SK-N-SH (cell line): ENCODE data around the gene YES1. TPM values are rescaled to one million over a fixed set of nuclear protein-coding genes. Genes with fewer than 3 reads are reported as not detected.

Experiments
- CTCF ChIA-PET: fragments of 300-600, 350-600 bp; formaldehyde crosslinking; extraction: SDS; loops from one replicate; lab custom pipeline; 2021; lab: Yijun Ruan, JAX
- POLR2A ChIA-PET: fragments of 350-600 bp; sonication (Branson Sonifier 250); formaldehyde crosslinking; extraction: SDS; loops from one replicate; lab custom pipeline; 2020; ENCODE audit warnings: antibody characterized with exemption, inconsistent platforms; lab: Yijun Ruan, JAX
- DNase-seq: peaks from one replicate; pipeline ENCODE4 v3.0.0; 2012
- H2AFZ ChIP-seq: fragments of 200-600 bp; sonication (generic); 2 replicates; pipeline ENCODE4 v1.8.1; 2016; ENCODE audit warnings: antibody characterized with exemption, mild to moderate bottlenecking, low read depth
- H3F3A ChIP-seq: fragments of 200-600 bp; sonication (generic); replicated peaks from 2 replicates; pipeline ENCODE3; 2016; ENCODE audit warnings: antibody characterized with exemption, mild to moderate bottlenecking; ENCODE audit not compliant: insufficient read depth
- H3K27ac ChIP-seq, 2 experiments: fragments of 200-500 bp in 1 of 2; fragments of 200-600 bp in 1 of 2; sonication (Bioruptor generic) in 1 of 2; sonication (generic), shearing (Covaris generic) in 1 of 2; 2 replicates each; pipeline versions ENCODE4 v1.5.1 to v1.6.1; 2014 to 2016; ENCODE audit warnings: low read depth in 2 of 2, inconsistent platforms in 1 of 2, low read length in 1 of 2, mild to moderate bottlenecking in 1 of 2, mixed read lengths in 1 of 2
- H3K27me3 ChIP-seq: fragments of 200-600 bp; sonication (generic), shearing (Covaris generic); 2 replicates; pipeline ENCODE4 v1.6.1; 2016; ENCODE audit warnings: mixed run types; ENCODE audit not compliant: insufficient read depth
- H3K36me3 ChIP-seq, 2 experiments: fragments of 200-500 bp in 1 of 2; fragments of 200-600 bp in 1 of 2; sonication (Bioruptor generic) in 1 of 2; sonication (generic) in 1 of 2; replicated peaks in 1 of 2; 2 replicates each; pipeline versions ENCODE3 to v1.5.1; 2014 to 2016; ENCODE audit warnings: low read length in 1 of 2, mild to moderate bottlenecking in 1 of 2; ENCODE audit not compliant: insufficient read depth in 2 of 2, control insufficient read depth in 1 of 2
- H3K4me1 ChIP-seq, 2 experiments: fragments of 200-500 bp in 1 of 2; fragments of 200-600 bp in 1 of 2; sonication (Bioruptor generic) in 1 of 2; sonication (generic), shearing (Covaris generic) in 1 of 2; 2 replicates each; pipeline versions ENCODE4 v1.5.1 to v1.6.1; 2014 to 2016; ENCODE audit warnings: low read depth in 1 of 2, low read length in 1 of 2, mixed run types in 1 of 2; ENCODE audit not compliant: insufficient read depth in 2 of 2, control insufficient read depth in 1 of 2
- H3K4me2 ChIP-seq: fragments of 200-600 bp; sonication (generic), shearing (Covaris generic); 2 replicates; pipeline ENCODE4 v1.6.1; 2017; ENCODE audit warnings: mixed run types
- H3K4me3 ChIP-seq, 2 experiments: fragments of 200-500 bp in 1 of 2; fragments of 200-600 bp in 1 of 2; sonication (Bioruptor generic) in 1 of 2; sonication (generic), shearing (Covaris generic) in 1 of 2; 2 replicates each; pipeline versions ENCODE4 v1.5.1 to v1.8.1; 2014 to 2016; ENCODE audit warnings: low read depth in 2 of 2, inconsistent platforms in 1 of 2, low read length in 1 of 2, mild to moderate bottlenecking in 1 of 2, mixed read lengths in 1 of 2, moderate library complexity in 1 of 2
- H3K79me2 ChIP-seq: fragments of 200-600 bp; sonication (generic); 2 replicates; pipeline ENCODE4 v1.8.1; 2017; ENCODE audit warnings: mild to moderate bottlenecking; ENCODE audit not compliant: insufficient read depth
- H3K9ac ChIP-seq: fragments of 200-600 bp; sonication (generic); 2 replicates; pipeline ENCODE4 v1.6.1; 2017; ENCODE audit warnings: mixed run types
- H3K9me2 ChIP-seq: fragments of 200-600 bp; sonication (generic); 2 replicates; pipeline ENCODE4 v1.6.1; 2017; ENCODE audit warnings: mixed run types
- H3K9me3 ChIP-seq: fragments of 200-600 bp; sonication (generic); 2 replicates; pipeline ENCODE4 v1.6.1; 2017; ENCODE audit warnings: mixed run types, mild to moderate bottlenecking, moderate library complexity
- H4K20me1 ChIP-seq: fragments of 200-600 bp; sonication (generic); 2 replicates; pipeline ENCODE4 v1.6.1; 2017; ENCODE audit warnings: mild to moderate bottlenecking, mixed run types; ENCODE audit not compliant: insufficient read depth
- CHD2 ChIP-seq: fragments of 150-350 bp; IDR thresholded peaks from 2 replicates; pipeline ENCODE4 v1.6.1; 2018; ENCODE audit warnings: low read length; ENCODE audit not compliant: partially characterized antibody
- FOSL2 ChIP-seq: IDR thresholded peaks from 2 replicates; pipeline ENCODE4 v1.4.0; 2012; ENCODE audit warnings: low read depth, mild to moderate bottlenecking, moderate library complexity, borderline replicate concordance
- GABPA ChIP-seq: IDR thresholded peaks from 2 replicates; pipeline ENCODE4 v1.4.0; 2012; ENCODE audit warnings: low read depth, mild to moderate bottlenecking
- JUND ChIP-seq: IDR thresholded peaks from 2 replicates; pipeline ENCODE4 v1.4.0; 2012
- NFIC ChIP-seq: IDR thresholded peaks from 2 replicates; pipeline ENCODE4 v1.4.0; 2012; ENCODE audit warnings: borderline replicate concordance
- NRF1 ChIP-seq: IDR thresholded peaks from 2 replicates; pipeline ENCODE4 v1.6.1; 2012; ENCODE audit warnings: low read depth, mild to moderate bottlenecking, low read length
- POLR2AphosphoS5 ChIP-seq: IDR thresholded peaks from 2 replicates; pipeline ENCODE4 v1.6.1; 2012; ENCODE audit warnings: low read depth, low read length
- RCOR1 ChIP-seq: fragments of 150-350 bp; IDR thresholded peaks from 2 replicates; pipeline ENCODE4 v1.6.1; 2017; ENCODE audit warnings: antibody characterized with exemption, low read length
- TEAD4 ChIP-seq: IDR thresholded peaks from 2 replicates; pipeline ENCODE4 v1.4.0; 2012; ENCODE audit warnings: mild to moderate bottlenecking, borderline replicate concordance; ENCODE audit not compliant: insufficient read depth
- YY1 ChIP-seq: IDR thresholded peaks from 2 replicates; pipeline ENCODE4 v1.4.0; 2012; ENCODE audit warnings: low read depth, mild to moderate bottlenecking
- WGBS: methylation state at CpG from one replicate; pipeline ENCODE4 v1.1.6; 2017; ENCODE audit warnings: low lambda C conversion rate; 5-methylcytosine and 5-hydroxymethylcytosine counted together
- polyA plus RNA-seq, 3 experiments: library from polyadenylated mRNA; depleted of rRNA; stranded (reverse); fragments of >200 nt; gene quantifications; 2 replicates each; pipeline ENCODE4 v1.2.3, GENCODE V29; 2012
- TF ChIP-seq, protein P1 (sequence below): IDR thresholded peaks from 2 replicates; pipeline ENCODE4 v1.4.0; 2012; ENCODE audit warnings: low read depth
- TF ChIP-seq, protein P2 (sequence below): IDR thresholded peaks from 2 replicates; pipeline ENCODE4; 2012
- TF ChIP-seq, protein P3 (sequence below): fragments of 150-350 bp; IDR thresholded peaks from 2 replicates; pipeline ENCODE4 v1.6.1; 2017; ENCODE audit warnings: antibody characterized with exemption, low read length, low read depth, borderline replicate concordance

The YES1 gene
- polyA plus RNA-seq, 1 of the 3 experiments (the other 2 are of a cell fraction) = 7.9 TPM

DNA sequence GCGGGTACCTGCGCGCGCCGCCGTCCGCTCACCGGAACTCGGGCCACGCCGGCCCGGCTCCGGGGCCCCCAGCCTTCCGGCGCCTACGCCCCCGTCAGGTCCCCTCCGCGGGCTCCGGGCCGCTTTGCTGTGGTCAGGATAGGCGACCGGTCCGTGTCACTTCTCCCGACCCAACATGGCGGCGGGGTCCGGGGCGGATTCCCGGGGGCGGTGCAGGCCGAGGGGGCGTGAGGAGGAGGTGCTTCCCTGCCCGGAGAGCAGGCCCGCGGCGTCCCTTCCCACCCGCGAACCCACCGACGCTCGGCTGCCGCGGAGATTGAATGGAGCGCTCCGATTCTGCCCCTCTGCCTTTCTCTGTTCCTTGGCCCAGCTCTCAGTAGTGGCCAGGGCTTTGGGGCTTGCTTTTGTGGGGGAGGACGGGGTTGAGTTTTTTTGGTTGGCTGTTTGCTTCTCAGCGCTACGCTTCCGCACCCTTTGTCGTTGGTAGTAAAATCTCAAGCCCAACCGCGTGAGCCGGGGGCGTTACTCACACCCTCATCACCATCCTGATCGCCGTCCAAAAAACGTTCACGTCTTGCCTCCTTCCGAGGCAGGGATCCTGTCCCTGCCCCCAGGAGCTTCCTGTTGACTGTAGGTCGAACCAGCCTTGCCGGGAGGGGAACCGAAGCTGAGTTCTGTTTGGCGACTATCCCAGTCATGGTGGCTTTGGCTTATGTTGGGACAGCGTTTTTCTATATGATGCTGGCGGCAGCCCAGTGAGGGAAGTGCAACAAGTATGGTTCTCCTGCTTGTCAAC, 532 bp upstream of the YES1 start:
- Histone ChIP-seq H3K9me2 (no peaks in the 10 kb centered on the region), H3K4me1 (no peaks in the 10 kb centered on the region; a peak in 2 of 4 replicates), H2AFZ (peak overlapping the region; percentile 77; the same call in 1 of the 2 replicates), H3K9me3 (no peaks in the 10 kb centered on the region), H3K27ac (peak overlapping the region; percentile 57 to 79), H3K27me3 (0 out of 2 replicates have a peak, but pooled peaks cover 7% of the 10 kb centered on the region), H3F3A (peaks cover 9% of the 10 kb centered on the region), H3K4me2 (peak overlapping the region; percentile 93), H4K20me1 (peaks cover 16% of the 10 kb centered on the region), H3K9ac (peak overlapping the region; percentile 88), H3K36me3 (no peaks in the 10 kb centered on the region), H3K79me2 (peaks cover 39% of the 10 kb centered on the region), H3K4me3 (peak overlapping the region; percentile 76 to 89)
- DNase-seq = peak; percentile 89
- no peak for TF ChIP-seq TEAD4
- TF ChIP-seq NFIC = no peak
- TF ChIP-seq, protein P1, sequence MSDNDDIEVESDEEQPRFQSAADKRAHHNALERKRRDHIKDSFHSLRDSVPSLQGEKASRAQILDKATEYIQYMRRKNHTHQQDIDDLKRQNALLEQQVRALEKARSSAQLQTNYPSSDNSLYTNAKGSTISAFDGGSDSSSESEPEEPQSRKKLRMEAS = peak; percentile 64
- no peak for TF ChIP-seq JUND
- peak; percentile 54; the same call in 1 of the 2 replicates for TF ChIP-seq GABPA
- TF ChIP-seq POLR2AphosphoS5 = peak; percentile 39; the same call in 1 of the 2 replicates
- TF ChIP-seq, protein P2, sequence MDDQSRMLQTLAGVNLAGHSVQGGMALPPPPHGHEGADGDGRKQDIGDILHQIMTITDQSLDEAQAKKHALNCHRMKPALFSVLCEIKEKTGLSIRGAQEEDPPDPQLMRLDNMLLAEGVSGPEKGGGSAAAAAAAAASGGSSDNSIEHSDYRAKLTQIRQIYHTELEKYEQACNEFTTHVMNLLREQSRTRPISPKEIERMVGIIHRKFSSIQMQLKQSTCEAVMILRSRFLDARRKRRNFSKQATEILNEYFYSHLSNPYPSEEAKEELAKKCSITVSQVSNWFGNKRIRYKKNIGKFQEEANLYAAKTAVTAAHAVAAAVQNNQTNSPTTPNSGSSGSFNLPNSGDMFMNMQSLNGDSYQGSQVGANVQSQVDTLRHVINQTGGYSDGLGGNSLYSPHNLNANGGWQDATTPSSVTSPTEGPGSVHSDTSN = no peak
- no peak for TF ChIP-seq RCOR1
- TF ChIP-seq YY1 = peak; percentile 77
- 0 out of 2 replicates have a peak, but pooled peaks have one; percentile 6 for TF ChIP-seq NRF1
- no peak for TF ChIP-seq FOSL2
- peak; percentile 11 for TF ChIP-seq CHD2
- TF ChIP-seq, protein P3, sequence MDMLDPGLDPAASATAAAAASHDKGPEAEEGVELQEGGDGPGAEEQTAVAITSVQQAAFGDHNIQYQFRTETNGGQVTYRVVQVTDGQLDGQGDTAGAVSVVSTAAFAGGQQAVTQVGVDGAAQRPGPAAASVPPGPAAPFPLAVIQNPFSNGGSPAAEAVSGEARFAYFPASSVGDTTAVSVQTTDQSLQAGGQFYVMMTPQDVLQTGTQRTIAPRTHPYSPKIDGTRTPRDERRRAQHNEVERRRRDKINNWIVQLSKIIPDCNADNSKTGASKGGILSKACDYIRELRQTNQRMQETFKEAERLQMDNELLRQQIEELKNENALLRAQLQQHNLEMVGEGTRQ = no peak
- 2% methylated on average over 30 of the region's 66 CpGs for WGBS
- ChIA-PET CTCF (interaction anchor here (1.5 to 2.5 kb wide), 2 partner anchors 18 to 71 kb away, joined by 6 to 16 read pairs; no protein-coding TSS in a partner anchor), POLR2A (no interaction called here)
